HG03571 (cell line): ENCODE measurements around the gene CDHR5.

Experiments used
- ATAC-seq: cut with Tn5 transposase; IDR thresholded peaks from one replicate; pipeline ENCODE4 v1.9.1; 2021; ENCODE audit not compliant: unreplicated experiment

The CDHR5 gene

GRCh38 chr11:611001-611996 lies 13.5 kb downstream of the CDHR5 start:
- no peak for ATAC-seq

- no peak for ATAC-seq
Observed at GRCh38 chr11:610146-610801, 14.5 kb downstream of the CDHR5 start.

- no peak for ATAC-seq
Observed at GRCh38 chr11:609341-609811, 15.4 kb downstream of the CDHR5 start.

GRCh38 chr11:608791-609251 lies 15.9 kb downstream of the CDHR5 start:
- no peak for ATAC-seq

GRCh38 chr11:607971-608659 lies 16.6 kb downstream of the CDHR5 start:
- ATAC-seq: no peak

GRCh38 chr11:607020-607780 lies 17.6 kb downstream of the CDHR5 start:
- no peak for ATAC-seq

- ATAC-seq: no peak
Observed at GRCh38 chr11:606245-606644, 18.5 kb downstream of the CDHR5 start.

GRCh38 chr11:605286-606129 lies 19.2 kb downstream of the CDHR5 start:
- no peak for ATAC-seq

- ATAC-seq: no peak
Observed at GRCh38 chr11:603154-603553, 21.6 kb downstream of the CDHR5 start.

GRCh38 chr11:601573-602245 lies 23.0 kb downstream of the CDHR5 start:
- ATAC-seq: no peak

- no peak for ATAC-seq
Observed at GRCh38 chr11:598005-598680, 26.6 kb downstream of the CDHR5 start.

GRCh38 chr11:597166-597725 lies 27.5 kb downstream of the CDHR5 start:
- no peak for ATAC-seq

GRCh38 chr11:596374-596773 lies 28.4 kb downstream of the CDHR5 start:
- ATAC-seq: no peak

GRCh38 chr11:595400-595799 lies 29.4 kb downstream of the CDHR5 start:
- ATAC-seq: no peak

GRCh38 chr11:593347-593746 lies 31.4 kb downstream of the CDHR5 start:
- no peak for ATAC-seq

- ATAC-seq: no peak
Observed at GRCh38 chr11:592918-593317, 31.8 kb downstream of the CDHR5 start.

GRCh38 chr11:592501-592900 lies 32.3 kb downstream of the CDHR5 start:
- ATAC-seq: no peak

GRCh38 chr11:590997-591396 lies 33.8 kb downstream of the CDHR5 start:
- no peak for ATAC-seq
